ENCODE data around the gene OSM.

DNA sequence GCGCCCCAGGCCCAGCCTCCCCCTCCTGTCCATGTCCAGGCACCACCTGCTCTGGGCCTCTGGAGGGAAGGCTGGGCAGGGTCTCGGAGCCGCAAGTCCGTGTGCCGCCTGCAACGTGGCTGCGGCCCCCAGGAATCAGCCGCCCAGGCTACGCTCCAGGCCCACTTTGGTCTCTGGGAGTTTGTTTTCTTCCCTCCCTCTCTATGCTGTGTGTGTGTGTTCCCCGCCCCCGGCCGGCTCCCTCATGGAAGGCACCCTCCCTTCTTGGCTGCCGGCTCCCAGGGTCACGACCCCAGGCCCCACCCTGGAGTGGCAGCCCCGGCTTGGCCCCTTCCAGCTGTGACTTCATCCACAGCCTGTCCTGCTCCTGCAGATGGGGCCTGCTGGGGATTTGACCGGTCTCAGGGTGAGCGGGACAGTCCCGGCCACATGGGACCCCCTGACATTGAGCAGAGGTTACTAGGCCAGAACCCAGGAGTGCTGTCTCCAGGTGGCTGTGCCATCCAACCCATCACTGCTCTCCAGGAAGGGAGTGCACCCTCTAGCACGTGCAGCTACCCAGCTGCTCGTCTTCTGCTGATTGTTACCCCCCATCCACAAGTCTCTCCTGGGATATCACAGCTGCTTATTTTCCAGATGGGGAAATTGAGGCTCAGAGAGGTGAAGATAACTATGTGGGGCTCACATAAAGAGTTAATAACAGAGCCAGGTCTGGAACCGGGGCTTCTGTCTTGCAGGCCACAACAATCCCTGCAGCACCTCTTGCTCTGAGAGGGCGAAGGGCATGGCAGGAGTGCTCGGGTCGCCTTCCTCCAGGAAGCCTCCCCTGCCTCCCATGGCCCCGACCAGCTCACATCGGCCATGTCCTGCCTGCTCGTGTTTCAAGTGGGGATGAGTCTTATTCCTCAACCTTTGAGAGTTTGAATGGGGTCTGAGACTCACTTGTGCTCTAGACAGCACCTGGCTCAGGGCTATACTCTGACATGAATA, 17.3 kb downstream of the OSM start:
- TF ChIP-seq, protein P1, sequence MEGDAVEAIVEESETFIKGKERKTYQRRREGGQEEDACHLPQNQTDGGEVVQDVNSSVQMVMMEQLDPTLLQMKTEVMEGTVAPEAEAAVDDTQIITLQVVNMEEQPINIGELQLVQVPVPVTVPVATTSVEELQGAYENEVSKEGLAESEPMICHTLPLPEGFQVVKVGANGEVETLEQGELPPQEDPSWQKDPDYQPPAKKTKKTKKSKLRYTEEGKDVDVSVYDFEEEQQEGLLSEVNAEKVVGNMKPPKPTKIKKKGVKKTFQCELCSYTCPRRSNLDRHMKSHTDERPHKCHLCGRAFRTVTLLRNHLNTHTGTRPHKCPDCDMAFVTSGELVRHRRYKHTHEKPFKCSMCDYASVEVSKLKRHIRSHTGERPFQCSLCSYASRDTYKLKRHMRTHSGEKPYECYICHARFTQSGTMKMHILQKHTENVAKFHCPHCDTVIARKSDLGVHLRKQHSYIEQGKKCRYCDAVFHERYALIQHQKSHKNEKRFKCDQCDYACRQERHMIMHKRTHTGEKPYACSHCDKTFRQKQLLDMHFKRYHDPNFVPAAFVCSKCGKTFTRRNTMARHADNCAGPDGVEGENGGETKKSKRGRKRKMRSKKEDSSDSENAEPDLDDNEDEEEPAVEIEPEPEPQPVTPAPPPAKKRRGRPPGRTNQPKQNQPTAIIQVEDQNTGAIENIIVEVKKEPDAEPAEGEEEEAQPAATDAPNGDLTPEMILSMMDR (IDR thresholded peaks at IDR 0.05) = no peak
- no peak for TF ChIP-seq POLR2A (IDR thresholded peaks at IDR 0.05)
- TF ChIP-seq POLR2AphosphoS5 (IDR thresholded peaks at IDR 0.05) = no peak
